Kidney (tissue), 14 donors: ENCODE results near the gene CRACDL. TPM values are rescaled to one million over a fixed set of nuclear protein-coding genes. Genes with fewer than 3 reads are reported as not detected.
A peak's percentile ranks its signal among the peaks of the same experiment; 100 is the strongest.

Source experiments
- DNase-seq, 5 donors: peaks; one replicate each; pipeline ENCODE4 v3.0.0-alpha.2; 2013 to 2020
- FAIRE-seq: peaks from 2 replicates; lab custom pipeline; 2012; peaks lifted over from hg19 to GRCh38; lab: Jason Lieb, UNC
- H3K27ac ChIP-seq, 2 donors: one replicate each; pipeline ENCODE4 v1.7.0; 2013; ENCODE audit warnings: low read depth in 2 of 2, low read length in 2 of 2, inconsistent platforms in 1 of 2
- H3K27me3 ChIP-seq: one replicate; pipeline ENCODE4 v1.7.1; 2013; ENCODE audit warnings: low read length, inconsistent platforms; ENCODE audit not compliant: control insufficient read depth, insufficient read depth
- H3K36me3 ChIP-seq, 3 donors: one replicate each; pipeline versions ENCODE4 v1.7.0 to v1.7.1; 2013; ENCODE audit warnings: low read length in 3 of 3, control low read depth in 1 of 3, inconsistent platforms in 1 of 3; ENCODE audit not compliant: insufficient read depth in 3 of 3, control insufficient read depth in 2 of 3
- H3K4me1 ChIP-seq, 3 donors: one replicate each; pipeline versions ENCODE4 v1.7.0 to v1.7.1; 2013; ENCODE audit warnings: low read length in 3 of 3, inconsistent platforms in 1 of 3, low read depth in 1 of 3; ENCODE audit not compliant: control insufficient read depth in 2 of 3, insufficient read depth in 2 of 3
- H3K4me3 ChIP-seq, 3 donors: one replicate each; pipeline versions ENCODE4 v1.7.0 to v1.8.1; 2013; ENCODE audit warnings: low read length in 3 of 3, control low read depth in 1 of 3, inconsistent platforms in 1 of 3
- H3K9ac ChIP-seq, 3 donors: one replicate each; pipeline versions ENCODE4 v1.7.0 to v1.7.1; 2013; ENCODE audit warnings: low read length in 3 of 3, control low read depth in 1 of 3, inconsistent platforms in 1 of 3
- H3K9me3 ChIP-seq, 3 donors: one replicate each; pipeline versions ENCODE4 v1.7.0 to v1.7.1; 2013; ENCODE audit warnings: low read length in 3 of 3, control low read depth in 1 of 3, inconsistent platforms in 1 of 3; ENCODE audit not compliant: control insufficient read depth in 2 of 3, insufficient read depth in 1 of 3
- CTCF ChIP-seq: IDR thresholded peaks from 3 replicates; pipeline ENCODE4 v1.5.1; 2012; ENCODE audit warnings: mild to moderate bottlenecking, moderate library complexity, borderline replicate concordance; ENCODE audit not compliant: insufficient read depth; ENCODE audit errors: extremely low read depth
- intact Hi-C: fragments of 100-400 bp; cut with DNase I; formaldehyde crosslinking; loops from one replicate; pipeline ENCODE4 v1.11.1; 2022
- polyA plus RNA-seq: library from polyadenylated mRNA; stranded (reverse); fragments of 350-450 nt; fragmentation: Illumina TruSeq; extraction: RNeasy Lipid Tissue Mini Kit (QIAGEN cat#74804); gene quantifications from one replicate; pipeline ENCODE4 v1.2.3, GENCODE V29; 2014; ENCODE audit warnings: low read depth, low replicate concordance; ENCODE audit not compliant: insufficient read depth
- total RNA-seq: library from RNA; stranded (reverse); fragmentation: NEBNext Ultra II Directional; extraction: Animal tissue kit (Norgen Biotek cat#: 25700); gene quantifications from one replicate; pipeline ENCODE4 v1.2.1, GENCODE V29; 2021
- donor health status: control.
- donor health status: control.
- donor health status: control.
- donor health status: control.
- donor health status: control.
- donor health status: DM: yes; HTN: yes; CAD: no.
- donor health status: Normal renal cell carcinoma (clear cell type).

CRACDL gene
- total and polyA plus RNA-seq, 2 donors from 2014 or later = 4.3 to 14.8 TPM

GRCh38 chr2:98897746-98898145 lies 38.3 kb downstream of the CRACDL start:
- TF ChIP-seq CTCF = no peak
- no peak overlapping the region for H3K27ac ChIP-seq
- H3K9ac ChIP-seq = no peak overlapping the region
- no peaks in the 10 kb centered on the region for H3K27me3 ChIP-seq
- H3K9me3 ChIP-seq = no peaks in the 10 kb centered on the region
- intact Hi-C loops = no loop called here
- no peaks in the 10 kb centered on the region for H3K4me1 ChIP-seq
- H3K4me3 ChIP-seq = no peak overlapping the region
- H3K36me3 ChIP-seq = no peaks in the 10 kb centered on the region
- FAIRE-seq (no peak), DNase-seq (peak in 1 of 5 donors; percentile 20)

DNA sequence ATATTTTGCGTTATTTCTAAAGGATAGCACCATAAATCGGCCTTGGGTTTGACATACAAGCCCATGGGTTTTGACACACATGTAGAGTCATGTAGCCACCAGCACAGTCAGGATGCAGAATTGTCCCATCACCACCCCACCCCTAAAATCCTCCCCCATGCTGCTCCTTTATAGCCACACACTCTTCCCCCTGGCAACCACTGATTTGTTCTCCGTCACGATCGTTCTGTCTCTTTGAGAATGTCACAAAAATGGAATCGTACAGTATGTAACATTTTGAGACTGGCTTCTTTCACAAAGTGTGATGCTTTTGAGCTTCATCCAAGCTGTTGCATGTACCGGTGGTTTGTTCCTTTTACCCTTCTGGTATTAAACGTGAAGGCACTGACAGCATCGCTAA lies 39.1 kb downstream of the CRACDL start:
- Histone ChIP-seq H3K27ac (no peak overlapping the region), H3K27me3 (no peaks in the 10 kb centered on the region), H3K4me3 (no peak overlapping the region), H3K4me1 (no peaks in the 10 kb centered on the region), H3K9ac (no peak overlapping the region), H3K36me3 (no peaks in the 10 kb centered on the region), H3K9me3 (no peaks in the 10 kb centered on the region)
- TF ChIP-seq CTCF = no peak
- FAIRE-seq = no peak
- intact Hi-C loops = no loop called here
- DNase-seq = no peak

- no peaks in the 10 kb centered on the region for H3K27me3 ChIP-seq
- H3K36me3 ChIP-seq = no peaks in the 10 kb centered on the region
- no peak overlapping the region for H3K27ac ChIP-seq
- no peak for TF ChIP-seq CTCF
- no peak for FAIRE-seq
- no peak overlapping the region for H3K4me3 ChIP-seq
- H3K4me1 ChIP-seq = no peaks in the 10 kb centered on the region
- no peak overlapping the region for H3K9ac ChIP-seq
- H3K9me3 ChIP-seq = no peaks in the 10 kb centered on the region
- peak in 1 of 5 donors; percentile 29 for DNase-seq
- intact Hi-C loops = no loop called here
Measured at GRCh38 chr2:98896416-98896815, 39.6 kb downstream of the CRACDL start.

DNA sequence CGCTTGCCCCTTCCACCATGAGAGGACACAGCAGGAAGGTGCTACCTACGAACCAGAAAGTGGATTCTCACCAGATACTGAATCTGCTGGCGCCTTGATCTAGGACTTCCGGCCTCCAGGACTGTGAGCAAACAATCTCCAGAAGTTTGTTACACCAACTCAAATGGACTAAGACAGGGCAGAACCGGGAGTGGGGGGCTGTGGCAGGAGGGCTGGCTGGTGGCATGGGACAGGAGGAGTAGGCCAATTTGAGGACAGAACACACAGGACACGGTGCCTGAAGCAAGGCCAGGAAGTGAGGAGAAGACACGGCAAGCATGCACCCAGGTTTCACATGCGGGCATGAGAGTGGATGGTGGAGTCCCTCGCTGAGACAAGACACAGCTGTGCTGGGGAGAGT lies 40.1 kb downstream of the CRACDL start:
- TF ChIP-seq CTCF = no peak
- FAIRE-seq (no peak), DNase-seq (peak in 1 of 5 donors; percentile 53)
- H3K27ac ChIP-seq = no peak overlapping the region
- H3K4me1 ChIP-seq = no peaks in the 10 kb centered on the region
- no peaks in the 10 kb centered on the region for H3K27me3 ChIP-seq
- no peaks in the 10 kb centered on the region for H3K36me3 ChIP-seq
- intact Hi-C loops = no loop called here
- no peak overlapping the region for H3K4me3 ChIP-seq
- no peaks in the 10 kb centered on the region for H3K9me3 ChIP-seq
- H3K9ac ChIP-seq = no peak overlapping the region
